Stimulated activated naive CD8-positive, alpha-beta T cell treated with anti-CD3 and anti-CD28 coated beads, Interleukin-15, Interleukin-2, amounts not matched to agents 100 ng/mL and 50 ng/mL, for 24 hours (primary cell): ENCODE data around the gene OR10K1.
"Not testable (repeated sequence)": the region's sequence is repeated elsewhere in the genome, so short reads cannot be mapped to it uniquely, and the experiment has no call there.

ENCODE experiments used
- H3K27ac Mint-ChIP-seq: one replicate; pipeline ENCODE4 v1.8.0; 2021; ENCODE audit warnings: mild to moderate bottlenecking, mixed read lengths
- H3K27me3 Mint-ChIP-seq: one replicate; pipeline ENCODE4 v1.8.0; 2021; ENCODE audit warnings: mixed read lengths
- H3K36me3 Mint-ChIP-seq: one replicate; pipeline ENCODE4 v1.8.0; 2021; ENCODE audit warnings: low read depth, mixed read lengths
- H3K4me1 Mint-ChIP-seq: one replicate; pipeline ENCODE4 v1.8.0; 2021; ENCODE audit warnings: low read depth, mixed read lengths
- H3K4me3 Mint-ChIP-seq: one replicate; pipeline ENCODE4 v1.8.0; 2021; ENCODE audit warnings: mild to moderate bottlenecking, mixed read lengths
- H3K9me3 Mint-ChIP-seq: one replicate; pipeline ENCODE4 v1.8.0; 2021; ENCODE audit warnings: mixed read lengths

Gene OR10K1, protein sequence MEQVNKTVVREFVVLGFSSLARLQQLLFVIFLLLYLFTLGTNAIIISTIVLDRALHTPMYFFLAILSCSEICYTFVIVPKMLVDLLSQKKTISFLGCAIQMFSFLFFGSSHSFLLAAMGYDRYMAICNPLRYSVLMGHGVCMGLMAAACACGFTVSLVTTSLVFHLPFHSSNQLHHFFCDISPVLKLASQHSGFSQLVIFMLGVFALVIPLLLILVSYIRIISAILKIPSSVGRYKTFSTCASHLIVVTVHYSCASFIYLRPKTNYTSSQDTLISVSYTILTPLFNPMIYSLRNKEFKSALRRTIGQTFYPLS

DNA sequence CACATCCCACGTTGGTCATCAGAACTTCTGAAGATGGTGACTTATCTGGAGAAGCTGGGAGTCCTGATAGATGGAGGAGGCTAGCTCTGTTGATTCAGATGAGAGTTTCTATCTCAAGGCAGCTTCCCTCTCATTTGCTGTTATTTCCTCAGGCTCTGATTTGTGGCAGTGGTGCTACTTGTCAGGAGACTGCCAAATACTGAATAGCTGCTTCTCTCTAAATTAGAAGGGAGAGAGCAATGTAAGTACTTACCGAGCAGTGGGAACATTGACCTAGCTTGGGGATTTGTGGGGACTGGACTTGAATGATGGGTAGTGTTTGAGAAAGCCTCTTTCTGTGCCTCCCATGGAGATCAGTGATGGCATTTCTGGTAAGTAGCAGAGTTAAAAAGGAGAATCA is at the start of gene OR10K1:
Gene OR10K1 (plus strand): TSS at position 301 of the 400 bp plus-strand sequence. CDS start 3,728 bp downstream, outside the sequence.
- no peaks in the 10 kb centered on the region for H3K4me1 Mint-ChIP-seq
- H3K27ac Mint-ChIP-seq: peak within 1 kb of the TSS; percentile 82
- H3K27me3 Mint-ChIP-seq: peaks cover 11% of the 10 kb centered on the region
- H3K36me3 Mint-ChIP-seq: no peaks in the 10 kb centered on the region
- no peaks in the 10 kb centered on the region for H3K9me3 Mint-ChIP-seq
- no peak within 1 kb of the TSS for H3K4me3 Mint-ChIP-seq

DNA sequence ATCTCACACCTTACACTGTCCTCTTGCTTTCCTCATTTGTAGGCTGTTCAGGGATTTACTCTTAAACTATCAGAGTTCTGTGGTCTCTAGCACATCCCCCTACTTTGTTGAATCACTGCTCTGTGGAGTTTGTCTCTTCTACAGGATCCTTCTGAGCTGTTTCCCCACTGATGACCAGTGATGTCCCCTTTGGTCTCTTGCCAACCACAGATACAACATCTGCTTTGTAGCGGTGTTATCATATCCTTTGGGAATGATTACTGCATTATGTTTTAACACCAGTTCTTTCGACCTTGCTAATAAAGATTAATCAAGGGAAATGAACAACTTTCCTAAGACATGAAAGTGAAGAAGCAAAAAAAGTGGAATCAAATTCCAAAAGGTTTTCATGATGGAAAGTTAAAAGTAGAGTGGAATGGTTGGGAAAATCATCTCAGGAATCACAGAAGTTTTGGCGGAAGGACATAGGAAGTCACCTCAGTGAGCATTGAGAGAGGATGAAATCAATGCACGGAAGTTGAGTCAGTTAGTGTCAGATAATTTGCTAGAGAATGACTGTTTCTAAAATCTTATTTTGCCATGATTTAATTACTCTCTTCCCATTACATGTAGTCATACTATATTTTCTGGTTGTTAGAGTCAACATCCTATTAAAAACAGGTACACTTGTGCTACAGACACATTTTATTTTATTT is 46.8 kb upstream of the OR10K1 start:
- peaks cover 16% of the 10 kb centered on the region for H3K27me3 Mint-ChIP-seq
- no peaks in the 10 kb centered on the region for H3K4me1 Mint-ChIP-seq
- no peak overlapping the region for H3K27ac Mint-ChIP-seq
- H3K4me3 Mint-ChIP-seq: no peak overlapping the region
- no peaks in the 10 kb centered on the region for H3K9me3 Mint-ChIP-seq
- no peaks in the 10 kb centered on the region for H3K36me3 Mint-ChIP-seq

DNA sequence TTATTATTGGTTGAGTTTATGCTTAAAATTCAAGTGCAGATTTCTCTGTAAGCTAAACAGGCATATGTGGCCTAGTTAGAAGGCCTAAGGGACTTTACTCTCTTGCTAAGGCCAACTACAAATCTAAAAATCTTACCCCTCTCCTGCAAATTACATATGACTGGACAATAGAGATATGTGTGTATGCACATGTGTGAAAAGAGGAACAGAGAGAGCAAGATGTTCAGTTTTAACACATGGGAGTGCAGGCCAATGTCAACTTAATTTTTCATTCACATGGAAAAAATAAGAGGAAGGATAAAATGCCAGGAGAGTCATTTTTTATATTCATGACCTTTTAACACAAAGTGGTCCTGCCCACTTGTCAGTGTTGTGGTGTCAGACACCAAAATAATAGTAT is 44.0 kb upstream of the OR10K1 start:
- no peak overlapping the region for H3K27ac Mint-ChIP-seq
- H3K36me3 Mint-ChIP-seq: no peaks in the 10 kb centered on the region
- peaks cover 29% of the 10 kb centered on the region for H3K27me3 Mint-ChIP-seq
- no peaks in the 10 kb centered on the region for H3K4me1 Mint-ChIP-seq
- H3K9me3 Mint-ChIP-seq: no peaks in the 10 kb centered on the region
- H3K4me3 Mint-ChIP-seq: no peak overlapping the region

DNA sequence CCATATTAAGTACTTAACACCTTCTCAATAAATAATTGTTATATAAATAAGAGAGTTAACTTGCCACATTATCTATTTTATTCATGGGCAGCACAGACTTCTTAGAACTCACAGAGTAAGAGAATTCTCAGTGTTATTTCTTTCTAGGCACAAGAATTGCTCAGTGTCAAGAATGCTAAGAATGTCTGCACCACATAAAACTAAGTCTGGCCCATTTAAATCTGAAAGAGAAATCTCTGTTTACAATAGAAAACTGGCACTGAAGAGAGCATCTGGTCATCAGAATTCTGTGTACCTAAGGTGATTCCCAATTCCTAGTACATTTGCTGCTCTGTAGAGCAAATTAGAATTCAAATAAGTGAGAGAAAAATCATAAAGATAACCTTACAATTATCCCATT is 39.4 kb upstream of the OR10K1 start:
- peaks cover 13% of the 10 kb centered on the region for H3K27me3 Mint-ChIP-seq
- no peaks in the 10 kb centered on the region for H3K4me1 Mint-ChIP-seq
- H3K36me3 Mint-ChIP-seq: no peaks in the 10 kb centered on the region
- no peak overlapping the region for H3K27ac Mint-ChIP-seq
- no peak overlapping the region for H3K4me3 Mint-ChIP-seq
- no peaks in the 10 kb centered on the region for H3K9me3 Mint-ChIP-seq

DNA sequence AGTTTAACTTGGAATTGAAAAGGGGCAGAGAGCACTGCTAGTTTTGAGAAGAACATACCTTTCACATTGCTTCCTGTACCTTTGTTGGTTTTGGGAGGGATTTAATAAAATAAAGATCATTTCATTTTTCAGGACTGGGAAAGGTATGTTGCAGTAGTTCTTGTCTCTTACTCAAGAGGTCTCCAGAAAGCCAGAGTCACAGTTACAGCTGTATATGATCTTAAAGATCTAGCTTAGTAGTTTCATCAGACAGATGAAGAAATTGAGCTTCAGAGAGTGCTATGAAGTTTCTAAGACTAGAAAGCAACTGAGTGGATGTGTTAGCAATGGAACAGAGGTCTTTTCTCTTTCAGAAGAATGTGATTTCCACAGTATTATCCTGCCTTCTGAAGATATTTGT is 36.6 kb upstream of the OR10K1 start:
- Mint-ChIP-seq H3K36me3 (no peaks in the 10 kb centered on the region), H3K4me1 (no peaks in the 10 kb centered on the region)

DNA sequence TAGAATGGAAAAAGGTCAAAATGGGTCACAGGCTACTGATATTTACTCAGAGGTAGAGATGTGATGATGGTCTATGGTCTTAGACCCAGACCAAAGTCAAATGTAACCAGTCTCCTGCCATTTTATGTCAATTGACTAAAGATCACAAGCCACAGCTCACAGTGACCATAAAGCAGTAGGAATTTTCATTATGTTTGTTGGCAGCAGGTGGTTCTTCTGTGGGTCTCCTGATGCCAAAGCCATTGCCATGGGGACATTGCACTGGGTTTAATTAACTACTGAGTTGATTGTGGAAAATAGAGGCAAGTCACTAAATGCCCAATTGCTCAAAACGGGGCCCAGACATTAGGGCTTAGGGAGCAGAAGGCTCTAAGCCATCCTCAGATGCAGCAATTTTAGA is 35.5 kb upstream of the OR10K1 start, which contains the start of gene OR10K2:
Gene OR10K2 (minus strand): TSS at position 101 of the 400 bp plus-strand sequence. CDS start 5,371 bp downstream, outside the sequence.
- Mint-ChIP-seq H3K36me3 (no peaks in the 10 kb centered on the region), H3K4me1 (no peaks in the 10 kb centered on the region), H3K4me3 (no peak within 1 kb of the TSS), H3K9me3 (peaks cover 10% of the 10 kb centered on the region), H3K27me3 (peaks cover 24% of the 10 kb centered on the region), H3K27ac (peak within 1 kb of the TSS; percentile 4)

More for the DNA sequence above, 36.6 kb upstream of the OR10K1 start:
- H3K9me3 Mint-ChIP-seq: peaks cover 8% of the 10 kb centered on the region
- no peak overlapping the region for H3K4me3 Mint-ChIP-seq
- H3K27ac Mint-ChIP-seq: peak overlapping the region; percentile 4
- peaks cover 22% of the 10 kb centered on the region for H3K27me3 Mint-ChIP-seq

DNA sequence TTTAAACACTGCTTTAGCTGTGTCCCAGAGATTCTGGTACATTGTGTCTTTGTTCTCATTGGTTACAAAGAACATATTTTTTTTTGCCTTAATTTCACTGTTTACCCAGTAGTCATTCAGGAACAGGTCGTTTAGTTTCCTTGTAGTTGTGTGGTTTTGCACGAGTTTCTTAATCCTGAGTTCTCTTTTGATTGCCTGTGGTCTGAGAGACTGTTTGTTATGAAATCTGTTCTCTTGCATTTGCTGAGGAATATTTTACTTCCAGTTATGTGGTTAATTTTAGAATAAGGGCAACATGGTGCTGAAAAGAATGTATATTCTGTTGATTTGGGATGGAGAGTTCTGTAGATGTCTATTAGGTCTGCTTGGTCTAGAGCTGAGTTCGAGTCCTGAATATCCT is 31.5 kb upstream of the OR10K1 start:
- not testable (repeated sequence) for H3K4me1 Mint-ChIP-seq, H3K36me3 Mint-ChIP-seq, H3K27ac Mint-ChIP-seq, H3K4me3 Mint-ChIP-seq
- peaks cover 15% of the 10 kb centered on the region for H3K9me3 Mint-ChIP-seq
- peaks cover 29% of the 10 kb centered on the region for H3K27me3 Mint-ChIP-seq

DNA sequence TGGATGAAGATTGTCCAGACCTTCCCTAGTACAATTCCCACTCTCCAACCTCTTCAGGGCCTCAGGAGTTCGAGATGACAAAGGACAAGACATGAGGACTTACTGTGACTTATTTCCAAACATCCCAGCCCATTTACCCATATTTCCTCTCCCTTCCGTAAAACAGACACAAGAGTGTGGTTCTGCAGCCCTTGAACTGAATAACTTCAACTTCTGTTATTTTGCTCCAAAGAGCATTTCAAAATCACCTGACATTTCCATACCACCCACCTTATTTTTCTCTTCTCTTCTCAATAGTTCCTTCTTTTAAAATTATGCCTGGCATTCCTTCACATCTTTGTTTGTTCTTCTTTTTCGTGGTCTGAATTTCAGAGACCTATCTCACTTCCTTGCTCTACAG is 26.9 kb upstream of the OR10K1 start:
- H3K27me3 Mint-ChIP-seq: peaks cover 31% of the 10 kb centered on the region
- H3K9me3 Mint-ChIP-seq: peaks cover 10% of the 10 kb centered on the region
- H3K36me3 Mint-ChIP-seq: no peaks in the 10 kb centered on the region
- H3K4me1 Mint-ChIP-seq: no peaks in the 10 kb centered on the region
- no peak overlapping the region for H3K4me3 Mint-ChIP-seq
- H3K27ac Mint-ChIP-seq: no peak overlapping the region

DNA sequence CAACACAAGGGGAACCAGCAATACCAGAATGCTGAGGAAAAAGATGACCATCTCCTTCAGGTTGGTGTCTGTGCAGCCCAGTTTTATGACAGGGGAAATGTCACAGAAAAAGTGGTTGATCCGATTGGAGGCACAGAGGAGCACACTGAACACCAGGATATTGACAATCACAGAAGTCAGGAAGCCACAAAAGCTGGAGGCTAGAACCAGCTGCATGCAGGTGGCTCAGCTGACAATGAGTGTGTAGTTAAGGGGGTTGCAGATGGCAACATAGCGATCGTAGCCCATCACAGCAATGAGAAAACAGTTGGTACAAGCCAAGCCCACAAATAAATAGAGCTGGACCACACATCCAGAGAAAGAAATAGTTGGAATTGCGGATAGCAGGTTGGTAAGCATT is 16.3 kb upstream of the OR10K1 start:
- H3K4me3 Mint-ChIP-seq: no peak overlapping the region
- H3K27ac Mint-ChIP-seq: no peak overlapping the region
- no peaks in the 10 kb centered on the region for H3K36me3 Mint-ChIP-seq

DNA sequence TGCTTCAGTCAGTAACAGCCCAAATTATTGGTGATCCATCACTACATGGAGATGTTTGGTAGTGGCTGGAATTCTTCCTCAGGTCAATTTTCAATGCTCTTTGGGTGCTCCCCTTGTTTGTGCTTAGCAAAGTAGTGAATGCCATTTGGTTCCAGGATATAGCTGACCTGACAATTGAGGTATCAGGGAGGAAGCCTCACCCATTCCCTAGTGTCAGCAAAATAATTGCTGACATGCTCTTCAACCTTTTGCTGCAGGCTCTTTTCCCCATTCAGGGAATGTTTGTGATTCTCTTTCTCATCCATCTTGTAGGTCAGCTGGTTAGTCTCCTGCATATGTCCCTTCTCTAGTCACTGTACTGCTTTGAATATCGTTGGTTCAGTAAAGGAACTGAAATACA is 7.1 kb upstream of the OR10K1 start:
- H3K27me3 Mint-ChIP-seq: peaks cover 26% of the 10 kb centered on the region
- H3K27ac Mint-ChIP-seq: no peak overlapping the region
- H3K4me1 Mint-ChIP-seq: no peaks in the 10 kb centered on the region
- no peak overlapping the region for H3K4me3 Mint-ChIP-seq
- no peaks in the 10 kb centered on the region for H3K36me3 Mint-ChIP-seq
- peaks cover 9% of the 10 kb centered on the region for H3K9me3 Mint-ChIP-seq

More for the DNA sequence above, 16.3 kb upstream of the OR10K1 start:
- Mint-ChIP-seq H3K4me1 (no peaks in the 10 kb centered on the region), H3K9me3 (no peaks in the 10 kb centered on the region), H3K27me3 (peaks cover 35% of the 10 kb centered on the region)

DNA sequence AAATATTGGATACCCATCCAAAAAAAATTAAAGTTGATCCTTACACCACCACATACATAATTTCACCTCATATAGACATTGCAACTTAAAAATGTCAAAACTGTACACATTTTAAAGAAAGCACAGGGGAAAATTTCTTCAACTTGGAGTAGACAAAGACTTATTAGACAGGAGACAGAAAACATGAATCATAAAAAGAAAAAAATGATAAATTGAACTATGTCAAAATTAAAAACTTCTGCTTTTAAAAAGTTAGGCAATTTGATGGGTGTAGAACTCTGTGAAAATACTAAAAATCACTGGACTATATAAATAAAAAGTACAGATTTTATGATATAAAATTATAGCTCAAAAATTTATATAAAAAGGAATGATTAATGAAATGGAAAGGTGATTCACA is 4.4 kb upstream of the OR10K1 start:
- Mint-ChIP-seq H3K27me3 (peaks cover 19% of the 10 kb centered on the region), H3K4me3 (no peak overlapping the region), H3K27ac (no peak overlapping the region), H3K9me3 (no peaks in the 10 kb centered on the region), H3K36me3 (no peaks in the 10 kb centered on the region), H3K4me1 (no peaks in the 10 kb centered on the region)

DNA sequence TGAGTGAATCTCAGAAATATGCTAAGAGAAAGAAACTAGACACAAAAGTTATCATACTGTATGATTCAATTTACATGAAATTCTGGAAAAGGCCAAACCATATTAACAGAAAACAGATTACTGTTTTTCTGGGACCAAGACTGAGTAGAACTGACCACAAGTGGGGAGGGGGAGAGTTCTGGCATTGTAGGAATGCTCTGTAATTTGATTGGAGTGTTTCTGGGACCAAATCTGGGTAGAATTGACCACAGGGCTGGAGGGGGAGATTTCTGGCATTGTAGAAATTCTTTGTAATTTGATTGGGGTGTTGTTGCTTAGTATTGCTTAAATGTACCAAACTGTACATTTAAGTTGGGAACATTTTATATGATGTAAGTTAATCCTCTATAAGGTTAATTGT is 3.4 kb upstream of the OR10K1 start:
- H3K27me3 Mint-ChIP-seq: peaks cover 22% of the 10 kb centered on the region
- no peak overlapping the region for H3K27ac Mint-ChIP-seq
- no peak overlapping the region for H3K4me3 Mint-ChIP-seq
- H3K36me3 Mint-ChIP-seq: no peaks in the 10 kb centered on the region
- no peaks in the 10 kb centered on the region for H3K4me1 Mint-ChIP-seq
- H3K9me3 Mint-ChIP-seq: no peaks in the 10 kb centered on the region

DNA sequence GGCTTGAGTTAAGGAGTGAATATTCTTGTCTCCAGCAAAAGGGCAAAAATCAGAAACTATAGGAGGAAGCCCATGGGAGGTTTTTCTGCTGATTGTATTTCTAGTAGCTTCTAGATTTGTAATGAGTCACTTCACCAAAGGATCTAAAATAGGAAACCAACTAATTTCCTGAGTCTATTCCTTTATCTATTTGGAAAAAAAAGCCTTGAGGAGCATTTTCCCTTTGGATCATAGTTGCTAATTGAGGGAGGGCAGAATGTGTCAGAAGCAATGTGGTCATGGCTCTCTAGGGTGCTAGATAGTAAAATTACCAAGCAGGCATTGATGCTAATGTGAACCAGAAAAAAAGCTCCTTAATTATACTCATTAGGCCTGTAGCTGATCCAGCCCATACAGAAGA is 10.3 kb downstream of the OR10K1 start, which contains the start of gene OR10R2:
Gene OR10R2 (plus strand): TSS at position 301 of the 400 bp plus-strand sequence. CDS start 106 bp downstream, outside the sequence.
- Mint-ChIP-seq H3K27me3 (peaks cover 16% of the 10 kb centered on the region), H3K27ac (no peak within 1 kb of the TSS), H3K9me3 (no peaks in the 10 kb centered on the region), H3K36me3 (no peaks in the 10 kb centered on the region), H3K4me3 (no peak within 1 kb of the TSS), H3K4me1 (no peaks in the 10 kb centered on the region)

DNA sequence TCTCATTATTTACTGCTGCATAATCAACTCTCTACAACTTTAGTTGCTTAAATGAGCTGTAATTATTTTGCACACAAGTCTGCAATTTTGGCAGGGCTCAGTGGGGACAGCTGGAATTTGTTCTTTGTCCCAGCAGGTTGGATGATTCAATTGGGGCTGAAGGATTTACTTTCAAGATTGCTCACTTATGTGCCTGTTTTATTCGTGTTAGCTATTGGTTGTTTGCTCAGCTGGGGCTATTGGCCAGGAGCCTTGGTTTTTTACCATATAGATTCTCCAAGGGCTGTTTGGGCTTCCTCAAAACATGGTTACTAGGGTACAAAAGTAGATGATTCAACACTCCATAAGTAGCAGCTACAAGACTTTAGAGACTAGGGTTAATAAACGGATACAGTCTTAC is 23.8 kb downstream of the OR10K1 start:
- no peak overlapping the region for H3K27ac Mint-ChIP-seq
- H3K36me3 Mint-ChIP-seq: no peaks in the 10 kb centered on the region

DNA sequence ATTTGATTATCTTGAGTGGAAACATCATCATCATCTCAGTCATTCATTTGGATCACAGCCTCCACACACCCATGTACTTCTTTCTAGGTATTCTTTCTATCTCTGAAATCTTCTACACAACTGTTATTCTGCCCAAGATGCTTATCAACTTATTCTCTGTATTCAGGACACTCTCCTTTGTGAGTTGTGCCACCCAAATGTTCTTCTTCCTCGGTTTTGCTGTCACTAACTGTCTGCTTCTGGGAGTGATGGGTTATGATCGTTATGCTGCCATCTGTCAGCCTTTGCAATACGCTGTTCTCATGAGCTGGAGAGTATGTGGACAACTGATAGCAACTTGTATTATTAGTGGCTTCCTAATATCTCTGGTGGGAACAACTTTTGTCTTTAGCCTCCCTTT is 29.7 kb downstream of the OR10K1 start:
- Mint-ChIP-seq H3K9me3 (no peaks in the 10 kb centered on the region), H3K4me1 (no peaks in the 10 kb centered on the region), H3K4me3 (no peak overlapping the region), H3K27ac (no peak overlapping the region), H3K27me3 (peaks cover 17% of the 10 kb centered on the region), H3K36me3 (no peaks in the 10 kb centered on the region)

More for the DNA sequence above, 23.8 kb downstream of the OR10K1 start:
- Mint-ChIP-seq H3K9me3 (no peaks in the 10 kb centered on the region), H3K4me1 (no peaks in the 10 kb centered on the region), H3K4me3 (no peak overlapping the region), H3K27me3 (peaks cover 31% of the 10 kb centered on the region)
